NOMO-1 treated with DMSO at 0.1 percent for 48 hours (cell line): ENCODE data around the gene TRMT112.

Experiments
- DNase-seq: peaks from one replicate; lab custom pipeline; 2025; ENCODE audit not compliant: unreplicated experiment; lab: John Stamatoyannopoulos, UW

The TRMT112 gene

DNA sequence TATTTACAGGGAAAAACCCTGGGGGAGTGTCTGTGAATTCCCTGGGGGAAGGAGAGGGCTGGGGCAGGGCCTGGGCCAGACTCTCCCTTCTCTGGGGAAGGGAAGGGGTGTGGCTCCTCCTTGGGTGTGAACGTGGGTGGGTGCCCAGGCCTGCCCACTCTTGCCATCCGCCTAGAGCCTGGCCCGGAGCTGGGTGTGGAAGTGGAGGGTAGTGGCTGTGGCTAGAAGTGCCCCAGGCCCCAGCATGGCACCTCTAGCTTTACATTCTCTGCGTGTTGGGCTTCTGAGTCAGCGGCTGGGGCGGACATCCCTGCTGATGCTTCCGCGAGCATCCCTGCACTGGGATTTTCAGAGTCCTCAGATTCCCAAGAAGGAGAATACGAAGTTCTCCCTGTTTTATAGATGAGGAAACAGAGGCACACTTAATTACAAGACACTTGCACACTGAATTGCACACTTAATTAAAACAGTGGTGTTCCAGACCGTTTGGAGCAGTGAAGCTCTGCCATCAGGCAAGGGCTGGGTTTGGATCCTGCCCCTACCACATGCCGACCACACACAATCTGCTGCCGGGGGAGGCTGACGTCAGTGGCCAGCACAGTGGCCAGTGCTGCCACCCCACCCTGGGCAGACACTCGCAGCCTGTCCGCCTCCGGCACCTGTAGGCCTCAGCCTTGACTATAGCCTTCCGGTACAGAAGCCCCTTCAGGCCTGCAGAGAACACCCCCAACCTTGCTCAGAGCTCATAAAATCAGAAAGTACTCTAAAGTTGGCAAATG is 40.5 kb downstream of the TRMT112 start:
- no peak for DNase-seq

DNA sequence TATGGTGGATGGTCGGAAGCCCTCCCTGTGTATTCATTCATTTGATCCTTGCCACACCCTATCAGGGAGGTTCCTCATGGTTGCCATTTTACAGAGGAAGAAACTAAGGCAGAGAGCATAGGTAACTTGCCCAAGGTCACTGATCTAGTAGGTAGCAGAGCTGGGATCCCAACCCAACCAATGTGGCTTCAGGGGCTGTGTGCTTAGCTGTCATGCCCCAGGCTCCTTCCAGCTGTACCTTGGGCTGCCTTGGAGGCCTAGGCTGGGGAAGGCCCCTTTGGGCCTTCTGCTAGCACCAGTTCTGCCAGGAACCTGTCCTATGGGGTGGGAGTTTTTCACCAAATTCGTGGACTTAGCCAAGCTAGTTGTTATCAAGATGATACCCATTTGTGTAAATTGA is 41.5 kb downstream of the TRMT112 start:
- no peak for DNase-seq

DNA sequence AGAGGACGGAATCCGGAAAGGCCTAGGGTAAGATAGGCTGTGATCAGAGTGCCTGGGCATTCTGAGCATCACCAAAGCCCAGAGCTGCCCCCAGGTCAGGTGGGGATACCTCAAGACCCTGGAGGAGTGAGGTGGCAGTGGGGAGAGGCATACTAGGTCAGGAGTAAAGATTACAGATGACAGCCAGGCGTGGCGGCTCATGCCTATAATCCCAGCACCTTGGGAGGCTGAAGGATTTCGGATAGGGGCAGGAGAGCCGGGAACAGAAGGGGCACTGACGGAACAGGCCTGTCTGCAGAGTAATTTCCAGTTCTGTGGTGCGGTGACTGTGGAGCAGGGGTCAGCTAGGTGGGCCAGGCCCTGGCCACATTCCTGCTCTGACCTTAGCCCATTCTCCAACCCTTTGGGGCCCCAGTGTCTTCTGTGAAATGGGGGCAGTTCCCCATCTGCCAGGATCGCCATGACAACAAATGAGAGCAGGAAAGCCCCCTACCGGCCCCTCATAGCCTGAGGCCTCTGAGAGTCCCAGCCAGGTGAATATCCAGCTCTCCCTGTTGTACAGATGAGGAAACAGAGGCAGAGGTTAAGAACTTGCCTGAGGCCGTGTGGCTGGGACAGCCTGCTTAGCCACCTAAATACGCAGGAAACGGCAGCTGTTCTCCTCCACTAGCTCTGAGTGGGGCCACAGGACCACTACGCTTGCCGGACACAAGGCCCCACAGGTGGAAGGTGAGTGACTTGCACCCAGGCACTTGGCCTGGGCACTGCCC is 42.1 kb downstream of the TRMT112 start:
- DNase-seq = no peak

DNA sequence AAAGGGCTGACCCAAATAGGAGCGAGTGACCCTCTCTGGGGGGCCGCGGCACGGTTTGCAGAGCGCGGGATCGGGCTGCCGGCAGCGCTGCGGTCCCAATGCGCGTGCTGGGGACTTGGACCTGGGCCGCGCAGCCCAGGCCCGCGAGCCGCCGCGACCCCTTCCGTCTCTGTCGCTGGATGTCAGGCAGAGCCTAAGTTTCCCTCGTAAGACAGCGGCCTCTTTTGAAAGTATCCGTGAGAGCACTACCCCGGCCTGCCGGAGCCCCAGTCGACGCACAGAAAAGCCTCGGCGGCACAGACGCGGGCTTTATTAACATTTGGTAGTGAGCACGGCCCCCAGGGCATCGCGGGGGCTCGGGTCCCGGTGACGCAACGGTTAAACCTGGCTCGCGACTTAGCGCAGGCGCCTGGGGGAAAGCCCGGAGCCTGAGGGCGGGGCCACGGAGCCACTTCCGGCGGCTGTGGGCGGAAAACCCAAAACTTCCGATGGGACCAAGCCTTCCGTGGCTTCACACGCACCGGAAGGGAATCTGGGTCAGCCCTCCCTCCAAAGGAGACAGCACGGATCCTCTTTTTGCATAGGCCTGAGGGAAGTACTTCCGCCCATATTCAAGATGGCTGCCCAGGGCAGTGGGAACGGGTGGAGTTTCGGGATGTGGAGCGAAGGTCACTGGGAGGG is 47.7 kb downstream of the TRMT112 start:
- peak; percentile 99 for DNase-seq

DNA sequence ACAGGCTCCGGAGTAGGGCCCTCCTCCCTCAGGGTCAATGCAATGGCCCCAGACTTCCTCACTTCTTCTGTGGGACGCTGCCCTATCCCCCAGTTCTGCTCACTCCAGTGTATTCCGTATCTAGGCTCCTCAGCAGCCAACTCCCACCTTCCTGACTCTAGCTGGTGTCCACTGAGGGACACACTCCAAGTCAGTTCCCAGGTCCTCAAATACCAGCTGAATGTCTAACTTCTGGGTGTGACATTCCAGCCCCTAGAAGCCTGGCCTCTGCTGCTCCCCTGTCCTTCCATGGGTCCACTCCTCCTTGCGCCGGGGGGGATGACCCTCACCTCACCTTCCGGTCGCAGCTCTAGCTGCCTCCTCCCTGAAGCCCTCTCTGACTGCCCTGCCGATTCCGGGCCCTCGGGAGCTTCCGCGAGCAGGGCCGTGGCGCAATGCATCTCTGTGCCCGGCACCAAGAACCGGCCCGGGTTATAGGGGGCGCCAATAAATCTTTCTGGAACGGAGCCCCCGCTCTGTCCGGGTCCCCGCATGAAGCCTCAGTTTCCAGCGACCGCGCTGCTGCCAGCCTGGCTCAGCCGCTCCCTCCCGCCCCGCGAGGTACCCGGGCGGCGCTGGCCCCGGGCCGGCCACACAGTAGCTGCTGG is 48.3 kb downstream of the TRMT112 start:
- peak; percentile 34 for DNase-seq

DNA sequence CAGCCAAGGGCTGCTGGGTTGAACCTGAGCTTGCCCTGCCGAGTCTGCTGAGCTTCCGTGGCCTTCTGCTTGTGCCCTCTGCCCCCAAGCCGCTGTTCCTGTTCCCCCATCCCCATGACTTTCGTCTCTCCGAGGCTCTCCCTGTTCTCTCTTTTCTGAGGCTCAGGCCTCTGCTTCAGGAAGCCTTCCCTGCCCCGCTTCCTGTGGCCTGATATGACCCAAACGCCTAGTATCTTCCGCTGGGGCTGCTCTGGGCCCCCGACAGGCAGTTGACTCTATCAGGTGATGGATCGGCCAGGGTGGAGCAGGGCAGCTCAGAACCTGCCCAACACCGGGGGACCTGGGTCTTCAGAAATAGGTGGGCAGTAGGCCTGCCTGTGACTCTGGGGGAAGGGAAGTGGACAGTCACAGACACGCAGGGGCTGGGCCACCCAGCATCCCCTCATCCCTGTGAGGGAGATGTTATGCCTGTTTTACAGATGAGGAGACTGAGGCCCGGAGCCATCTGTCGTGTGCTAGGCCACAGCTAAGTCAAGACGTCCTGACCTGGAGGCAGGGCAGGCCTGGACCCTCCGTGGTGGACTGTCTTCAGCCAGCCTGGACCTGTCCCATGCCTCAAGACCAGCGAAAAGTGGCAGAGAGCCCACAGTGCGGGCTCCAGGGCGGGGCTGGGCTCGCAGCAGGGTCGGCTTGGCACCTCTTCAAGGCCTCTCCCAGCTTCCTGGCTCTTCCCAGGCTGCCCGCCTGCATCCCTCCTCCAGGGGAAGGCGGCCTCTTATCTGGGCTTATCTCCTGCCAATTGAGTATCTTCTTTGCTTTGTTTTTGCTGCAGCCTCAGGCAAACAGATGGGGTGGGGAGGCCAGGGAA is 49.1 kb downstream of the TRMT112 start:
- DNase-seq = no peak

DNA sequence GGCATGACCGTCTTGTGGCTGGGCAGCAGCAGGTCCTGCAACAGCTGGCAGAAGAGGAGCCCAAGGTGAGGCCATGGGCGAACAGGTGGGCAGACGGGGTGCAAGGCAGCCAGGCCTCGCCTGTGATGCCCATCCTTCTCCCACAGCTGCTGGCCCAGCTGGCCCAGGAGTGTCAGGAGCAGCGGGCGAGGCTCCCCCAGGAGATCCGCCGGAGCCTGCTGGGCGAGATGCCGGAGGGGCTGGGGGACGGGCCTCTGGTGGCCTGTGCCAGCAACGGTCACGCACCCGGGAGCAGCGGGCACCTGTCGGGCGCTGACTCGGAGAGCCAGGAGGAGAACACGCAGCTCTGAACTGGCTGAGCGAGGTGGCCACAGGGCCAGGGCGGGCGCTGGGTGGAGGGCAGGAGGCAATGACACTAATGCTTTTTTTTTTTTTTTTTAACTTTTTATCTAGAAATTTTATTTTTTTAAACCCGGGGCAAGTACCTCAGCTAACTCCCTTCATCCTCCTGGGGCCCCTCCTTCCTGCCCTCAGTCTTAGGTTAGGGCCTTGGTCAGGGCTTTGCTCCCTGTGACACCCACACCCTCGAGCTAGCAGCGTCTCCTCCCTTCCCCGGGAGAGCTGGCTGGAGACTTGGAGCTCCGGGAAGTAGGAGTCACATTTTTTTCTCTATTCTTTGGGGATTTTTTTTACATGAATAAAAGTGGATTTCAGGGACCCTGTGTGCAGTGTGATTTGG is 50.0 kb downstream of the TRMT112 start:
- DNase-seq = no peak
